Brain microvascular endothelial cell (primary cell): ENCODE results near the gene DISC1.
A peak's percentile ranks its signal among the peaks of the same experiment; 100 is the strongest.

Experiments
- DNase-seq: peaks from one replicate; pipeline ENCODE4 v3.0.0-alpha.2; 2020
- H3K27ac ChIP-seq: fragments of 250-450 bp; sonication (Bioruptor Pico); 2 replicates; pipeline ENCODE4 v1.5.1; 2020; ENCODE audit warnings: mild to moderate bottlenecking, moderate library complexity
- H3K27me3 ChIP-seq: fragments of 250-450 bp; sonication (Bioruptor Pico); replicated peaks from 2 replicates; pipeline ENCODE4 v1.5.1; 2020; ENCODE audit warnings: mild to moderate bottlenecking
- H3K36me3 ChIP-seq: fragments of 250-450 bp; sonication (Bioruptor Pico); replicated peaks from 2 replicates; pipeline ENCODE4 v1.5.1; 2020; ENCODE audit warnings: mild to moderate bottlenecking
- H3K4me3 ChIP-seq: 2 replicates; pipeline ENCODE4 v1.5.1; 2011; ENCODE audit warnings: low read depth, mild to moderate bottlenecking, control low read depth, low read length, moderate library complexity
- CTCF ChIP-seq: IDR thresholded peaks from 2 replicates; pipeline ENCODE4 v1.5.1; 2011; ENCODE audit warnings: low read depth, mild to moderate bottlenecking, moderate library complexity, low read length, control low read depth, inconsistent platforms; ENCODE audit errors: missing control alignments
- in situ Hi-C: cut with HindIII; loops from 2 replicates; pipeline ENCODE4 v1.10.0; 2017; ENCODE audit warnings: low sequenced_read_pairs, low pct_ligation_motif_present

DISC1 gene

DNA sequence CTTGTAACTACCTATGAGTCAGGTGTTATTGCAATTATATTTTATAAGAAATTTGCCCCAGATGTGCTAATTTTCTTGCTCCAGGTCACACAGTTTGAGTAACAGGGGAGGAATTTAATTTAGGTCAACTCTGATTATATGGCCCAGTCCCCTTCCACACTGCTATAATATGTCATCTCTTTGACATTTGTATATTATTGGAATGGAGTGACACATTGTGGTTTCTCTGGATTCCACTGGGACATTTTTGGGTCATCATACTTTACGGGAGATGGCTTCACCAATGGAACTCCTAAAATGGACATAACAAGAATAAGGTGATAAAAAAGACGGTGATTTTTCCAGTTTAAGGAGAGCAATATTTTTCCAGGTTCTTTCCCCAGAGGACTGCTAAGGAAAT lies 191.2 kb downstream of the DISC1 start:
- Histone ChIP-seq H3K4me3 (no peak overlapping the region), H3K36me3 (no peaks in the 10 kb centered on the region), H3K27ac (no peak overlapping the region), H3K27me3 (no peaks in the 10 kb centered on the region)
- in situ Hi-C loops, result no loop called here
- no peak for TF ChIP-seq CTCF
- DNase-seq, result no peak

GRCh38 chr1:231818337-231818736 lies 191.7 kb downstream of the DISC1 start:
- in situ Hi-C loops, result no loop called here
- no peaks in the 10 kb centered on the region for H3K27me3 ChIP-seq
- no peak for DNase-seq
- H3K27ac ChIP-seq, result no peak overlapping the region
- no peak overlapping the region for H3K4me3 ChIP-seq
- TF ChIP-seq CTCF, result no peak
- H3K36me3 ChIP-seq, result no peaks in the 10 kb centered on the region

GRCh38 chr1:231821281-231821680 lies 194.7 kb downstream of the DISC1 start:
- no peak overlapping the region for H3K27ac ChIP-seq
- in situ Hi-C loops, result no loop called here
- DNase-seq, result no peak
- no peak overlapping the region for H3K4me3 ChIP-seq
- no peak for TF ChIP-seq CTCF
- H3K27me3 ChIP-seq, result no peaks in the 10 kb centered on the region
- H3K36me3 ChIP-seq, result no peaks in the 10 kb centered on the region

DNA sequence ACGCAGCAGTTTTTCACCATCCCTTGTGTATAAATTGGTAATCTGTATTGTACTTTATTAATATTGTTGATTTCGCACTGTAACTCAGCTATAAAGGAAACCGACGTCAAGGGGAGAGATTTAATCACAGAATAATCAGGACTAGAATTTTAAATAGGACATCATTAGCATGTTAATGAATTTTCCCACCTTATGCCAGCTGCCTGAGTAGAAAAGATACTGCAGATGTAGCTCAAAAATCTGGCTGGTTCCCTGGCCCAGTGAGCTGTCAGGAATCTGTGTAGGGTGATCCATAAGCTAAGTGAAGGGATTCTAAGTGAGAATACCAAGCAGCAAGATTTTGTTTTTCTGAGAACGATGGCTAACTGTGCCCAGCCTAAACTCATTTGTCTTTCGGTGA lies 195.5 kb downstream of the DISC1 start:
- in situ Hi-C loops, result no loop called here
- no peak overlapping the region for H3K4me3 ChIP-seq
- H3K27me3 ChIP-seq, result no peaks in the 10 kb centered on the region
- DNase-seq, result no peak
- H3K36me3 ChIP-seq, result no peaks in the 10 kb centered on the region
- TF ChIP-seq CTCF, result no peak
- no peak overlapping the region for H3K27ac ChIP-seq

- DNase-seq, result no peak
- H3K27ac ChIP-seq, result no peak overlapping the region
- TF ChIP-seq CTCF, result no peak
- no peaks in the 10 kb centered on the region for H3K27me3 ChIP-seq
- no peaks in the 10 kb centered on the region for H3K36me3 ChIP-seq
- in situ Hi-C loops, result no loop called here
- H3K4me3 ChIP-seq, result no peak overlapping the region
Observed at GRCh38 chr1:231826566-231826965, 200.0 kb downstream of the DISC1 start.

DNA sequence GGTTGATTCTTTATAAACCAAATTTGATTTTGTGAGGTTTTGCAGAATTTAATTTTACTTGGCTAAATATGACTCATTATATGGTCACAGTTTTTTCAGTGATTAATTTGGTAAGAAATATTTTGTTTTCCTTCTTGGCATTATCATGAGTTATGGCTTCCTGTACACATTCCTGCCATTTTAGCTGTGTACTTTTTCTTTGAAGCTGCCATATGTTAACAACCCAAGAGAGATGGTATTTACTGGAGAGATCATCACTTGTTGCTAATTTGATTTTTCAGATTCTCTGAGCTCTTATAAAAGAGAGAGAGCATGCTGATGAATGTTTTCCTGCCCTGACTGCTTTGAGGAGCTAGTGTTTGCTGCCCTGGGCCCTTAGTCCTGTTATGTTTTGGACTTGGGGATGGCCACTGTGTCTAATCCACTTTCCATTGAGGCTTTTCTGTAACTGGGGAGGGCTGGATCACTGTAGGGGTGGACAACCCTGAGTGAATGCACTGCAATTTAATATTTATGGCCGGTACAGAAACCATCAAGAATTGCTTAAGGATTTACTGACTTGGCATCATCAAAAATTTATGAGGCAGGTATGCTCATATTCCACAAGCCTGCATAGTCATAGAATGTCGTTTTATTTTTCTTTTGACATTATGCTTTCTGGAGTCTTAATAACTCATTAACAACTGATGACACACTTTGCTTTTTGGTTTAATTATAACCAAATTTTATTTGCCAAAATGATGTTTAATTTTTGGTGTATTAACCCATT lies 200.9 kb downstream of the DISC1 start:
- no peaks in the 10 kb centered on the region for H3K36me3 ChIP-seq
- no peak for TF ChIP-seq CTCF
- no peaks in the 10 kb centered on the region for H3K27me3 ChIP-seq
- peak; percentile 31 for DNase-seq
- in situ Hi-C loops, result no loop called here
- no peak overlapping the region for H3K4me3 ChIP-seq
- peak overlapping the region; percentile 75 for H3K27ac ChIP-seq
